Fibroblast of pulmonary artery (primary cell): ENCODE results near the gene EZH1.
A peak's percentile ranks its signal among the peaks of the same experiment; 100 is the strongest.

Experiments
- DNase-seq: peaks from one replicate; pipeline ENCODE4 v3.0.0-alpha.2; 2010; ENCODE audit warnings: low read depth
- H3K4me3 ChIP-seq: replicated peaks from 2 replicates; pipeline ENCODE4 v1.5.1; 2011; ENCODE audit warnings: low read depth, mild to moderate bottlenecking, control low read depth, low read length, moderate library complexity
- TF ChIP-seq, protein P1 (sequence below): IDR thresholded peaks from 2 replicates; pipeline ENCODE4 v1.5.1; 2011; ENCODE audit warnings: mild to moderate bottlenecking, control low read depth, low read length, inconsistent platforms; ENCODE audit errors: missing control alignments

Gene EZH1

DNA sequence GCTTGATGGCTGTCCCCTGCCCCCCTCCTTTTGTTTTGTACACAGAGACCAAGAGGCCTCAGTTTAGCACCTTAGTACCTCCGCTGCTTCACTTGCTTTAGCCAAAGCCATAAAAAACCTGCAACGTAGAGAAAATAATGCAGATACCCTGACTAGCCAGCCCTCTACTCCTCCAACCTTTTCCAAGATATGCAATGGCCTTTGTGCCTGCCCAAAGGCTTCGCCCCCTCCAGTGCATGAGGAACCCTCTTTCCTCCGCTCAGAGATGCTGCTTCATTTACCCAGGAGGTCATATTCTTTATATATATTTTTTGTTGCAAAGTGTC lies 45.5 kb downstream of the EZH1 start:
- DNase-seq = no peak
- TF ChIP-seq, protein P1, sequence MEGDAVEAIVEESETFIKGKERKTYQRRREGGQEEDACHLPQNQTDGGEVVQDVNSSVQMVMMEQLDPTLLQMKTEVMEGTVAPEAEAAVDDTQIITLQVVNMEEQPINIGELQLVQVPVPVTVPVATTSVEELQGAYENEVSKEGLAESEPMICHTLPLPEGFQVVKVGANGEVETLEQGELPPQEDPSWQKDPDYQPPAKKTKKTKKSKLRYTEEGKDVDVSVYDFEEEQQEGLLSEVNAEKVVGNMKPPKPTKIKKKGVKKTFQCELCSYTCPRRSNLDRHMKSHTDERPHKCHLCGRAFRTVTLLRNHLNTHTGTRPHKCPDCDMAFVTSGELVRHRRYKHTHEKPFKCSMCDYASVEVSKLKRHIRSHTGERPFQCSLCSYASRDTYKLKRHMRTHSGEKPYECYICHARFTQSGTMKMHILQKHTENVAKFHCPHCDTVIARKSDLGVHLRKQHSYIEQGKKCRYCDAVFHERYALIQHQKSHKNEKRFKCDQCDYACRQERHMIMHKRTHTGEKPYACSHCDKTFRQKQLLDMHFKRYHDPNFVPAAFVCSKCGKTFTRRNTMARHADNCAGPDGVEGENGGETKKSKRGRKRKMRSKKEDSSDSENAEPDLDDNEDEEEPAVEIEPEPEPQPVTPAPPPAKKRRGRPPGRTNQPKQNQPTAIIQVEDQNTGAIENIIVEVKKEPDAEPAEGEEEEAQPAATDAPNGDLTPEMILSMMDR = no peak
- H3K4me3 ChIP-seq = no peak overlapping the region

DNA sequence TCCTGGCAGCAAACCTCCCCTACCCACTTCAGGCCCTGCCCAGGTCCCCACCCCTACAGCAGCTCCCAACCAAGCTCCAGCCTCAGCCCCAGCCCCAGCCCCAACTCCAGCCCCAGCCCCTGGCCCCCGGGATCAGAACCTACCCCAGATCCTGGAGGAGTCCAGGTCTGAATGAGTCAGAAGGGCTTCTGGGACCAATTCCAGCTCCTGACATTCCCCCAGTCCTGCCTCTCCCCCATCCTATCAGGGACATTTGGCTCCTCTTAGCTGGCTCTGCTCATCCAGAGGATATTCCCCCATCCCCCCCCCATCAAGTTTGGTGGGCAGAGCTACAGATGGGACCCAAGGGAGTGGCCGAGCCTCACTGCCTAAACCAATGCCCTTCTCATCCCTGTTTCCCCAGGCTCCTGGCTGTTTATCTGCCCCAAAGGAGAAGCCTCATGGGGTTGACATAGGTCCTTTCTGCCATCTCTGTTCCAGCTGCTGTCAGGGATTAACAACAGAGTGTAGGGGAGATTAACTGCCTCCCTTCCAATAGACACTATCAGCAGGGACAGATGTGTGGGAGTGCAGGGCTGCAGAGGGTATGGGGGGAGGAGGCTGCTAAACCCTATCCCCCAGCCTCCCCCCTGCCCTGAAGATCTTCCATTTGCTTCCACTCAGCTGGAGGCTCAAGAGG lies 46.0 kb downstream of the EZH1 start:
- H3K4me3 ChIP-seq = no peak overlapping the region
- DNase-seq = peak; percentile 89
- TF ChIP-seq, protein P1 = no peak

DNA sequence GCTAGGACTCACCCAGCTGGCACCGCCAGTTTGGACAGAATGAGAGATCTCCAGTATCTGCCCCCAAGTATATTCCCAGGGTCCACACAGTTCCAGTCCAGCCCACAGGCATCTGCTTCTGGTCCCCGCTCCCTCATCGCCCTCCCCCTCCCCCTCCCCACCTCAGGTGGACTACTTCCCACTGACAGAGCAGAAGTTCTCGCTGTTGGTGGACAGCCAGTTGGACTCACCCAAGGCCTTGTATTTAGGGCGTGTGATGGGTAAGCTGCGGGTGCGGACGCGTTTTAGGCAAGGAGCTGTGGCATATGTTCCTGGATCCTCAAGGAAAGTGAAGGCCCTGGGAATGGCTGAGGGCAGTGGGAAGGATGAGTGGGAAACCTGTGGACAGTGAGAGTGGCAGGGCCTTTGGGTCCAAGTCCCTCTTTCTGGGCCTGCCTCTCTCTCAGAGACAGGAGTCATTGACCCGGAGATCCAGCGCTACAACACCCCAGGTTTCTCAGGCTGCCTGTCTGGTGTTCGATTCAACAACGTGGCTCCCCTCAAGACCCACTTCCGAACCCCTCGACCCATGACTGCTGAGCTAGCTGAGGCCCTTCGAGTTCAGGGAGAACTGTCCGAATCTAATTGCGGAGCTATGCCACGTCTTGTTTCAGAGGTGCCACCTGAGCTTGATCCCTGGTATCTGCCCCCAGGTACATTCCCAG lies 47.6 kb downstream of the EZH1 start:
- no peak overlapping the region for H3K4me3 ChIP-seq
- DNase-seq = no peak
- TF ChIP-seq, protein P1 = no peak

DNA sequence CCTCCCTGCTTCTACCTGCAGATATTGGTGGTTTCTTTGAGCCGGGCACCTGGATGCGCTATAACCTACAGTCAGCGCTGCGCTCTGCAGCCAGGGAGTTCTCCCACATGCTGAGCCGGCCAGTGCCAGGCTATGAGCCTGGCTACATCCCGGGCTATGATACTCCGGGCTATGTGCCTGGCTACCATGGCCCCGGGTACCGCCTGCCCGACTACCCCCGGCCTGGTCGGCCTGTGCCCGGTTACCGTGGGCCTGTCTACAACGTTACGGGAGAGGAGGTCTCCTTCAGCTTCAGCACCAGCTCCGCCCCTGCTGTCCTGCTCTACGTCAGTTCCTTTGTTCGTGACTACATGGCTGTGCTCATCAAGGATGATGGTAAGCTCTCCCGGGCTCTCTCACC lies 49.3 kb downstream of the EZH1 start:
- H3K4me3 ChIP-seq = no peak overlapping the region
- TF ChIP-seq, protein P1 = no peak
- no peak for DNase-seq

DNA sequence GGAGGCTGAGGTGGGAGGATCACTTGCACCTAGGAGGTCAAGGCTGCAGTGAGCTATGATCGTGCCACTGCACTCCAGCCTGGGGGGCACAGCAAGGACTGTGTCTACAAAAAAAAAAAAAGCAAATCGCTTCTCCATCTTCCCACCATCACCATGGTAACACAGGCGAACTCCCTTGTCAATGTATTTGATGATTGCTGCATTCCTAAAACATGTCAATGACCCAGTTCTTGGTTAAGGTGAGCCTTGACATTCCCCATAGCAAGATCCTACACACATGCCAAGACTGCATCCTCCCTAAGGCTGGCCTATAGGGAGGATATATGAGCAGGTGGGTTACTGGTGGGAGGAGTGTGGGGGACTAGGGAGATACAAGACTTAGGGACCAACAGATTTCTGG lies 50.3 kb downstream of the EZH1 start:
- H3K4me3 ChIP-seq = no peak overlapping the region
- no peak for DNase-seq
- TF ChIP-seq, protein P1 = no peak

DNA sequence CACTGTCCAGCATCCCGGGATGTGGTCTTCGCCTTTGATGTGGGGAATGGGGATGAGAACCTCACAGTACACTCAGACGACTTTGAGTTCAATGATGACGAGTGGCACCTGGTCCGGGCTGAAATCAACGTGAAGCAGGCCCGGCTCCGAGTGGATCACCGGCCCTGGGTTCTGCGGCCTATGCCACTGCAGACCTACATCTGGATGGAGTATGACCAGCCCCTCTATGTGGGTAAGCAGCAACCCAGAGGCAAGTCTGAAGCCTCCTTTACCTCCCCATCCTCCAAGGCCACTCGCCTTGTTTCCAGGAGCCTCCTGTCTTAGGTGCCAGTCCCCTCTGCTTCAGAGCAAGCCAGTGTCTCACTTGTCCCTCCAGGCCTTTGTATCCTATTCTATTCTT lies 52.4 kb downstream of the EZH1 start:
- H3K4me3 ChIP-seq = no peak overlapping the region
- TF ChIP-seq, protein P1 = no peak
- no peak for DNase-seq
